Esophagus squamous epithelium (tissue), 5 donors: Measurements from ENCODE around the gene EVA1C. TPM values are rescaled to one million over a fixed set of nuclear protein-coding genes. Genes with fewer than 3 reads are reported as not detected.
"Not testable (repeated sequence)": the region's sequence is repeated elsewhere in the genome, so short reads cannot be mapped to it uniquely, and the experiment has no call there.

Experiments
- DNase-seq: peaks from one replicate; lab custom pipeline; 2025; lab: John Stamatoyannopoulos, UW
- H3K27ac ChIP-seq, 4 donors: fragments of 200-600 bp; sonication (generic); one replicate each; pipeline ENCODE4 v1.5.1; 2016 to 2019; ENCODE audit warnings: mild to moderate bottlenecking in 1 of 4
- H3K27me3 ChIP-seq, 4 donors: fragments of 200-600 bp; sonication (generic); 1 replicate in 3 of 4; 2 replicates in 1 of 4; pipeline versions ENCODE4 v1.5.1 to v1.6.0; 2017 to 2021; ENCODE audit warnings: antibody characterized with exemption in 1 of 4
- H3K36me3 ChIP-seq, 3 donors: fragments of 200-600 bp; sonication (generic); one replicate each; pipeline ENCODE4 v1.5.1; 2016 to 2019
- H3K4me1 ChIP-seq, 3 donors: fragments of 200-600 bp; sonication (generic); one replicate each; pipeline ENCODE4 v1.5.1; 2017 to 2019
- H3K4me3 ChIP-seq, 4 donors: fragments of 200-600 bp; sonication (generic); 1 replicate in 3 of 4; 2 replicates in 1 of 4; pipeline ENCODE4 v1.5.1; 2016 to 2019; ENCODE audit warnings: mild to moderate bottlenecking in 2 of 4, moderate library complexity in 1 of 4
- H3K9me3 ChIP-seq, 3 donors: fragments of 200-600 bp; sonication (generic); one replicate each; pipeline ENCODE4 v1.5.1; 2016 to 2019
- CTCF ChIP-seq, 6 experiments: fragments of 450-650 bp in 4 of 6; fragments of 200-600 bp in 2 of 6; sonication (generic) in 2 of 6; IDR thresholded peaks; one replicate each; pipeline ENCODE4 v1.5.1; 2016 to 2019; ENCODE audit warnings: antibody characterized with exemption in 6 of 6, mild to moderate bottlenecking in 4 of 6, moderate library complexity in 4 of 6
- POLR2A ChIP-seq, 4 donors: fragments of 450-650 bp; IDR thresholded peaks; one replicate each; pipeline ENCODE4 v1.6.1; 2017; ENCODE audit warnings: antibody characterized with exemption in 4 of 4, mild to moderate bottlenecking in 4 of 4, moderate library complexity in 3 of 4
- WGBS, 2 donors: methylation state at CpG; one replicate each; pipeline ENCODE4 v1.1.5; 2018; 5-methylcytosine and 5-hydroxymethylcytosine counted together
- intact Hi-C: fragments of 100-400 bp; cut with DNase I; formaldehyde crosslinking; loops from one replicate; pipeline ENCODE4 v1.15.0; 2022
- total RNA-seq, 4 donors: library from RNA; depleted of rRNA; stranded (reverse); fragments of >200 nt; gene quantifications; one replicate each; pipeline ENCODE4 v1.1.0, GENCODE V29; 2016
- donor health status: DM: yes; HTN: yes; CAD: no.

The EVA1C gene
- total RNA-seq, 4 donors from 2014 or later, result 12.7 to 39.9 (median 24.4) TPM

GRCh38 chr21:32388306-32388705 lies 24.2 kb upstream of the EVA1C start:
- Histone ChIP-seq H3K4me3 (no peak overlapping the region), H3K4me1 (peaks cover 24 to 68% (median 31%) of the 10 kb centered on the region in 3 donors)

GRCh38 chr21:32389337-32390015 lies 23.0 kb upstream of the EVA1C start:
- DNase-seq, result no peak

More at GRCh38 chr21:32388306-32388705, 24.2 kb upstream of the EVA1C start:
- no peak for TF ChIP-seq CTCF (IDR thresholded peaks at IDR 0.05)
- TF ChIP-seq POLR2A (IDR thresholded peaks at IDR 0.05), result no peak
- intact Hi-C loops, result no loop called here
- Histone ChIP-seq H3K9me3 (no peaks in the 10 kb centered on the region), H3K36me3 (peaks cover 9 to 50% (median 15%) of the 10 kb centered on the region in 3 donors), H3K27me3 (no peaks in the 10 kb centered on the region), H3K27ac (no peak overlapping the region)
- WGBS, 2 donors, result 80 to 83% methylated on average over 2 to 9 of the region's 9 CpGs
- no peak for DNase-seq

GRCh38 chr21:32390537-32391224 lies 21.8 kb upstream of the EVA1C start:
- Histone ChIP-seq H3K36me3 (peaks cover 0 to 27% (median 0%) of the 10 kb centered on the region in 3 donors), H3K4me1 (peaks cover 30 to 70% (median 37%) of the 10 kb centered on the region in 3 donors)
- H3K4me3 ChIP-seq, H3K27ac ChIP-seq, H3K27me3 ChIP-seq, intact Hi-C loops, H3K9me3 ChIP-seq, DNase-seq: not testable (repeated sequence)
- 86 to 87% methylated on average over 5 to 8 of the region's 11 CpGs for WGBS, 2 donors

More at GRCh38 chr21:32389337-32390015, 23.0 kb upstream of the EVA1C start:
- intact Hi-C loops, result no loop called here
- Histone ChIP-seq H3K4me1 (peaks cover 30 to 72% (median 37%) of the 10 kb centered on the region in 3 donors), H3K27me3 (no peaks in the 10 kb centered on the region), H3K27ac (no peak overlapping the region), H3K36me3 (peaks cover 0 to 39% (median 3%) of the 10 kb centered on the region in 3 donors), H3K9me3 (no peaks in the 10 kb centered on the region), H3K4me3 (no peak overlapping the region)
- 64 to 76% methylated on average over 4 to 5 of the region's 5 CpGs for WGBS, 2 donors
- TF ChIP-seq POLR2A (IDR thresholded peaks at IDR 0.05) (no peak), CTCF (IDR thresholded peaks at IDR 0.05) (no peak)

GRCh38 chr21:32391755-32392154 lies 20.8 kb upstream of the EVA1C start:
- peak overlapping the region; percentile 81 to 92 (median 92) for H3K4me3 ChIP-seq
- no peaks in the 10 kb centered on the region for H3K9me3 ChIP-seq
- WGBS, 2 donors, result 57% methylated on average over 4 of the region's 4 CpGs
- H3K27ac ChIP-seq, result no peak overlapping the region
- DNase-seq, result no peak
- no peak for TF ChIP-seq POLR2A (IDR thresholded peaks at IDR 0.05)
- TF ChIP-seq CTCF (IDR thresholded peaks at IDR 0.05), result no peak
- intact Hi-C loops, result no loop called here
- peaks cover 0 to 25% (median 0%) of the 10 kb centered on the region in 3 donors for H3K36me3 ChIP-seq
- peaks cover 21 to 59% (median 29%) of the 10 kb centered on the region in 3 donors for H3K4me1 ChIP-seq
- H3K27me3 ChIP-seq, result peaks cover 0 to 7% (median 0%) of the 10 kb centered on the region in 4 donors

GRCh38 chr21:32392299-32392879 lies 20.1 kb upstream of the EVA1C start:
- no peak for TF ChIP-seq POLR2A (IDR thresholded peaks at IDR 0.05)
- no peak for TF ChIP-seq CTCF (IDR thresholded peaks at IDR 0.05)

More at GRCh38 chr21:32392299-32392879, 20.1 kb upstream of the EVA1C start:
- WGBS, 2 donors, result 0 to 1% methylated on average over 7 to 16 of the region's 32 CpGs
- peaks cover 16 to 53% (median 23%) of the 10 kb centered on the region in 3 donors for H3K4me1 ChIP-seq
- no peak for DNase-seq
- peaks cover 0 to 7% (median 0%) of the 10 kb centered on the region in 4 donors for H3K27me3 ChIP-seq
- H3K4me3 ChIP-seq, result peak overlapping the region; percentile 81 to 92 (median 92)
- peaks cover 0 to 25% (median 0%) of the 10 kb centered on the region in 3 donors for H3K36me3 ChIP-seq
- H3K27ac ChIP-seq, result peak overlapping the region in 3 of 4 donors; percentile 89 to 94 (median 93)
- intact Hi-C loops, result no loop called here
- H3K9me3 ChIP-seq, result no peaks in the 10 kb centered on the region
